Upper lobe of right lung (tissue), 1 donor: ENCODE data around the gene ZNF536. TPM values are rescaled to one million over a fixed set of nuclear protein-coding genes. Genes with fewer than 3 reads are reported as not detected.

Source experiments
- ATAC-seq: fragments of 200-7000 bp; cut with Tn5 transposase; one replicate; pipeline ENCODE4 v1.9.1; 2020; ENCODE audit warnings: mild to moderate bottlenecking, moderate library complexity
- DNase-seq: peaks from one replicate; pipeline ENCODE4 v3.0.0-alpha.2; 2020
- H3K27ac ChIP-seq: fragments of 200-600 bp; one replicate; pipeline ENCODE4 v1.8.0; 2022
- H3K27me3 ChIP-seq: fragments of 200-600 bp; one replicate; pipeline ENCODE4 v1.8.0; 2022; ENCODE audit warnings: mild to moderate bottlenecking
- H3K36me3 ChIP-seq: fragments of 200-600 bp; one replicate; pipeline ENCODE4 v1.8.0; 2022
- H3K4me1 ChIP-seq: fragments of 200-600 bp; one replicate; pipeline ENCODE4 v1.8.0; 2022
- H3K4me3 ChIP-seq: fragments of 200-600 bp; one replicate; pipeline ENCODE4 v1.8.0; 2022; ENCODE audit warnings: mild to moderate bottlenecking
- H3K9me3 ChIP-seq: fragments of 200-600 bp; one replicate; pipeline ENCODE4 v1.8.0; 2022
- intact Hi-C: fragments of 100-400 bp; cut with DNase I; formaldehyde crosslinking; loops from one replicate; pipeline ENCODE4 v1.11.0; 2022
- total RNA-seq: library from RNA; stranded (reverse); fragmentation: NEBNext Ultra II Directional; extraction: Animal tissue kit (Norgen Biotek cat#: 25700); gene quantifications from one replicate; pipeline ENCODE4 v1.2.1, GENCODE V29; 2021
- TF ChIP-seq, protein P1 (sequence below): fragments of 200-600 bp; IDR thresholded peaks from one replicate; pipeline ENCODE4 v1.8.0; 2022; ENCODE audit warnings: antibody characterized with exemption
- donor health status: DM: no; HTN: yes; CAD: no; lungs with severe emphysema.

The ZNF536 gene
- total RNA-seq, 1 donor from 2014 or later = 0.09 TPM

DNA sequence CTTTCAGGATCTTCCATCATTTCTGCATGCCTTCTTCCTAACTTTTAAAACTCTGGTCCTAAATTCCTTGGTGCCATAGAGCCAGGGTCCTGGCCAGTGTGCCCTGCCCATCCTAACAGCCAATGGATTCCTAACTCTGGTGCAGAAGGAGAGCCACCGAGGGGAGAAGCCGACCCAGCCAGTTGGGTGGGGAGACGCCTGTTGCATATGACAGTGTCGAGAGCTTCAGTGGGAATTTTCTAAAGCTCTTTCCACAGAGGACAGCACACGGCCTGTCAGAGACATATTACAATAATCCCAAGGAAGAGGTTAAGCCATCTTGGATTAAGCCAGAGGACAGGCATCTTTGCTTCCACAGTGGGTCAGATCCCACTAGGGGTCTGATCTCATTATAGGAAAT, 180.4 kb downstream of the ZNF536 start:
- DNase-seq (no peak), ATAC-seq (no peak)
- Histone ChIP-seq H3K4me1 (no peaks in the 10 kb centered on the region), H3K27ac (no peak overlapping the region), H3K27me3 (peaks cover 3% of the 10 kb centered on the region), H3K4me3 (no peak overlapping the region), H3K9me3 (no peaks in the 10 kb centered on the region), H3K36me3 (no peaks in the 10 kb centered on the region)
- intact Hi-C loops = no loop called here
- TF ChIP-seq, protein P1, sequence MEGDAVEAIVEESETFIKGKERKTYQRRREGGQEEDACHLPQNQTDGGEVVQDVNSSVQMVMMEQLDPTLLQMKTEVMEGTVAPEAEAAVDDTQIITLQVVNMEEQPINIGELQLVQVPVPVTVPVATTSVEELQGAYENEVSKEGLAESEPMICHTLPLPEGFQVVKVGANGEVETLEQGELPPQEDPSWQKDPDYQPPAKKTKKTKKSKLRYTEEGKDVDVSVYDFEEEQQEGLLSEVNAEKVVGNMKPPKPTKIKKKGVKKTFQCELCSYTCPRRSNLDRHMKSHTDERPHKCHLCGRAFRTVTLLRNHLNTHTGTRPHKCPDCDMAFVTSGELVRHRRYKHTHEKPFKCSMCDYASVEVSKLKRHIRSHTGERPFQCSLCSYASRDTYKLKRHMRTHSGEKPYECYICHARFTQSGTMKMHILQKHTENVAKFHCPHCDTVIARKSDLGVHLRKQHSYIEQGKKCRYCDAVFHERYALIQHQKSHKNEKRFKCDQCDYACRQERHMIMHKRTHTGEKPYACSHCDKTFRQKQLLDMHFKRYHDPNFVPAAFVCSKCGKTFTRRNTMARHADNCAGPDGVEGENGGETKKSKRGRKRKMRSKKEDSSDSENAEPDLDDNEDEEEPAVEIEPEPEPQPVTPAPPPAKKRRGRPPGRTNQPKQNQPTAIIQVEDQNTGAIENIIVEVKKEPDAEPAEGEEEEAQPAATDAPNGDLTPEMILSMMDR = no peak

DNA sequence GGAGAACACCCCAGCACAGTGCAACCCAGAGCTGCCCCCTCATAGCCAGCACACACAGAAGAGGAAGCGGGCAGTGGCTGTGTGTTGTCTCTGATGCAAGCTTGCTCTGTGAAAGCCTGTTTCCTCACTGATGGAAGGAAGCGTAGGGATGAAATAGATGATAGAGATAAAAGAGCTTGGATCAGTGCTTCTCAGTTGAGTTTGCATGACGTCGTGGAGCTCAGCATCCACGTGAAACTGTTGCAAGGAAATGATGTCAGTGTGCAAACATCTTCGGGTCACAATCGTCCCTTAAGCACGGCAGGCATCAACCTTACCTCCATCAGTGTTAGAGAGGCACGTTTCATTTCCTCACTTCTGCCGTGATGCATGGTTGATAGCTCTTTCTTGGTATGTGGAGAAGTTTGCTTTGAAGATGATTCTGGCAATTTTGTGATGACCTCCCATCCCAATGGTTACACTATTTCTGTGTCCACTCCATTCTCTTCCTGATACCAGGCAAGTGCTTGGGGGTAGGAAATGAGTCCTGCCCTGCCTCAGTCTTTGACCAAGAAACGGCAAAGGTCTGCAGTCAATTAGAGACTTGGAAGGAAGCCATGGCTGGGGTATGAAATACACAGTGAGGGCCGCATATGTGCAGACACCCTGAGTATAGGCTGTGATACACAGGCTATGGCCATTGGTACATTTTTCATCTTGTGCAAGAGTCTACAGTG, 183.0 kb downstream of the ZNF536 start:
- no peak overlapping the region for H3K4me3 ChIP-seq
- H3K27me3 ChIP-seq = peaks cover 3% of the 10 kb centered on the region
- ATAC-seq (no peak), DNase-seq (no peak)
- H3K36me3 ChIP-seq = no peaks in the 10 kb centered on the region
- TF ChIP-seq, protein P1 = no peak
- H3K4me1 ChIP-seq = no peaks in the 10 kb centered on the region
- no peak overlapping the region for H3K27ac ChIP-seq
- intact Hi-C loops = no loop called here
- H3K9me3 ChIP-seq = no peaks in the 10 kb centered on the region

DNA sequence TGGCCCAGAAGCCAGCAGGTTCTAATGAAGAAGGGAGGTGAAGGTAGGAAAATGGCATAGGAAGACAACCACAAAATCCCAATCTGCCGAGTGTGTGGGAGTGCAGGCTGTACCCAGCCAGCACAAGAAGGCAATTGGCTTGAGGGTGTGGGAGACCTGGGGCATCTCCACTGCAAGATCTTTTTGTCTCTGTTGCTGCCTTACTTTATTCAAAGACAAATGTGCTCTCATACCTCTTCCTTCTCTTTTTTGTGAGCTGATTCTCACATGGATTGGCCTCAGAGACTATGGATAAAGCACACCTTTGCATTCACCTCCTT, 183.6 kb downstream of the ZNF536 start:
- TF ChIP-seq, protein P1 = no peak
- intact Hi-C loops = no loop called here
- ATAC-seq (no peak), DNase-seq (no peak)
- no peaks in the 10 kb centered on the region for H3K4me1 ChIP-seq
- H3K27ac ChIP-seq = no peak overlapping the region
- no peaks in the 10 kb centered on the region for H3K9me3 ChIP-seq
- no peak overlapping the region for H3K4me3 ChIP-seq
- no peaks in the 10 kb centered on the region for H3K36me3 ChIP-seq
- H3K27me3 ChIP-seq = peaks cover 3% of the 10 kb centered on the region

DNA sequence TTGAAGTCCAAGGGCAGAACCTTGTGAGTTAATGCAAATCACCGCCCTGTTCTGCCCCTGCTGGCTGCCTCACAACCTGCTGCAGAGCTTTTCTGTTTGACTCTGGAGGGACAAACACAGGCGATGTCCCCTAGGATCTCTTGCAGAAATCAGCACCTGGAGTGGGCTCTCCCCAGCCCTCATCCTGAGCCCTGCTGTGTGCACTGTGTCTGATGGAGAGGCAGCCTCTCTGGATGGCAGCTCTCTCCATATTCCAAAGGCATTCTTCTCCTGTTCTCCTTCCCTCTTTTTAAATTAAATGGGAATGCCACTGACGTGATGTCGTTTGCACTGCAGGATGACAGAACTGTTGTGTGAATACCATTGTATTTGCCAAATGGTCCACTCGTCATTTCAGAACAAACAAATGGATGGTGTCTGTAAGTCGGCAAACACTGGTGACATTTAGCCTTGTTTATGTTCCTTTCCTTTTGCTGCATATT, 184.1 kb downstream of the ZNF536 start:
- Histone ChIP-seq H3K4me3 (no peak overlapping the region), H3K36me3 (no peaks in the 10 kb centered on the region), H3K9me3 (no peaks in the 10 kb centered on the region), H3K27me3 (peaks cover 3% of the 10 kb centered on the region), H3K4me1 (no peaks in the 10 kb centered on the region), H3K27ac (no peak overlapping the region)
- intact Hi-C loops = no loop called here
- no peak for DNase-seq
- no peak for ATAC-seq
- TF ChIP-seq, protein P1 = no peak

DNA sequence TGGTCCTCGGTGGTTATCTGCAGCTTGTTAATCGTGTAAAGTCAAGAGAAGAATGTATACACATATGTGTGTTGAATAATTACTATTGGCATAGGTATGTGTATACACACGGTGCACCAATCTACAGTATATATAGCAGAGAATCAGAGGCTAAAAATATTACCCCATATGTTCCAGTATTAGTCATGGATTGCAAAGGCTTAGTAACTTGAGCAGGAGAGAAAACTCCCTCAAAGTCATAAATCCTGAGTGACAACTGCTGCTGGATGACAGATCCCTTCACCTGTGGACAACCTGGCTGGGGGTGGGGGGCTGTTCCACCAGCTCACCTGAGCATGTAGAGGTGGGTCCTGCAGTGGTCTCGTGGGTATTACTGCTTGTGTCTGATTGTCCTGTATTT, 185.0 kb downstream of the ZNF536 start:
- no peak for DNase-seq
- Histone ChIP-seq H3K27ac (no peak overlapping the region), H3K9me3 (no peaks in the 10 kb centered on the region), H3K4me3 (no peak overlapping the region), H3K36me3 (no peaks in the 10 kb centered on the region), H3K27me3 (peaks cover 3% of the 10 kb centered on the region), H3K4me1 (no peaks in the 10 kb centered on the region)
- ATAC-seq = no peak
- intact Hi-C loops = no loop called here
- TF ChIP-seq, protein P1 = no peak
